Right lobe of liver (tissue), 6 donors: ENCODE results near the gene BRINP3. TPM values are rescaled to one million over a fixed set of nuclear protein-coding genes. Genes with fewer than 3 reads are reported as not detected.

Source experiments
- ATAC-seq, 4 donors: fragments of 200-7000 bp; cut with Tn5 transposase; one replicate each; pipeline ENCODE4 v1.9.1; 2020; ENCODE audit warnings: mild to moderate bottlenecking in 4 of 4, moderate library complexity in 4 of 4
- DNase-seq, 3 donors: peaks; one replicate each; pipeline ENCODE4 v3.0.0-alpha.2; 2020
- H3K27ac ChIP-seq, 3 donors: fragments of 200-600 bp; one replicate each; pipeline ENCODE4 v1.8.0; 2022
- H3K27me3 ChIP-seq, 2 donors: fragments of 200-600 bp; one replicate each; pipeline ENCODE4 v1.8.0; 2022
- H3K36me3 ChIP-seq, 4 donors: fragments of 200-600 bp; sonication (generic) in 1 of 4; one replicate each; pipeline versions ENCODE4 v1.5.1 to v1.8.0; 2017 to 2022; ENCODE audit warnings: control low read depth in 1 of 4
- H3K4me1 ChIP-seq, 4 donors: fragments of 200-600 bp; sonication (generic) in 1 of 4; one replicate each; pipeline versions ENCODE4 v1.5.1 to v1.8.0; 2017 to 2022; ENCODE audit warnings: control low read depth in 1 of 4
- H3K4me3 ChIP-seq, 3 donors: fragments of 200-600 bp; one replicate each; pipeline ENCODE4 v1.8.0; 2022
- H3K9me3 ChIP-seq, 4 donors: fragments of 200-600 bp; sonication (generic) in 1 of 4; one replicate each; pipeline versions ENCODE4 v1.5.1 to v1.8.0; 2017 to 2022; ENCODE audit warnings: control low read depth in 1 of 4
- CTCF ChIP-seq, 4 donors: fragments of 200-600 bp in 3 of 4; fragments of 450-650 bp in 1 of 4; IDR thresholded peaks; one replicate each; pipeline versions ENCODE4 v1.5.1 to v1.8.0; 2016 to 2022; ENCODE audit warnings: antibody characterized with exemption in 4 of 4, mild to moderate bottlenecking in 2 of 4
- POLR2A ChIP-seq: fragments of 450-650 bp; IDR thresholded peaks from one replicate; pipeline ENCODE4 v1.6.1; 2017; ENCODE audit warnings: antibody characterized with exemption, mild to moderate bottlenecking
- WGBS: methylation state at CpG from one replicate; pipeline ENCODE4 v1.1.6; 2018; ENCODE audit warnings: low coverage, low lambda C conversion rate; ENCODE audit not compliant: insufficient coverage; ENCODE audit errors: missing lambda C conversion rate; 5-methylcytosine and 5-hydroxymethylcytosine counted together
- intact Hi-C, 2 donors: fragments of 100-400 bp; cut with DNase I; formaldehyde crosslinking; loops; one replicate each; pipeline versions ENCODE4 v1.11.2 to v1.14.1; 2022
- total RNA-seq, 6 experiments: library from RNA; depleted of rRNA in 2 of 6; stranded (reverse); fragments of >200 nt in 2 of 6; fragmentation: NEBNext Ultra II Directional in 3 of 6; extraction: Animal tissue kit (Norgen Biotek cat#: 25700) in 3 of 6; gene quantifications; one replicate each; pipeline versions ENCODE4 v1.1.0 to v1.2.4, GENCODE V29; 2016 to 2023
- donor health status: DM: no; HTN: yes; CAD: no.
- donor health status: DM: no; HTN: no; CAD: no.
- donor health status: DM: no; HTN: no; CAD: no.
- donor health status: DM: no; HTN: yes; CAD: no.
- donor health status: DM: no; HTN: yes; CAD: no.

The BRINP3 gene
- total RNA-seq, 6 experiments from 2014 or later = not detected

DNA sequence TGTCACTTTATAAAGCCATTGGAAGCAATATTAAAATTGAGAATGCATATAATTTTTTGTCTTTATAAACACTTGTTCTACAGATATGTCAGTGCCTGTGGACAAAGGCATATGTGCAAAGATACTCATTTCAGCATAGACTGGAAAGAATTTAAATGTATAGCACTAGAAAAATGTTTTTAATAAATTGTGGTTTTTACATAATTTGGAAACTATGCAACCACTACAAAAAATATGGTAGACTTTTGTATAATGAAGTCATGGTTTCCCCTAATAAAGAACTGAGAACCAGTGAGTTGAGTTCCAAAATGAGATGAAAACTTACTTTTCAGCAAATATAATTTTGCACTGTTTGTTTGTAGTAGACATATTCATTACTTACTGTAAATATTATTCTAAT lies 48.5 kb downstream of the BRINP3 start:
- TF ChIP-seq POLR2A = no peak
- TF ChIP-seq CTCF (IDR thresholded peaks at IDR 0.05) = no peak
- intact Hi-C loops = no loop called here
- ATAC-seq = no peak
- no peaks in the 10 kb centered on the region for H3K4me1 ChIP-seq
- no peak overlapping the region for H3K4me3 ChIP-seq
- H3K36me3 ChIP-seq = no peaks in the 10 kb centered on the region
- no peaks in the 10 kb centered on the region for H3K9me3 ChIP-seq
- DNase-seq = no peak
- no peak overlapping the region for H3K27ac ChIP-seq
- no peaks in the 10 kb centered on the region for H3K27me3 ChIP-seq

- no peak for ATAC-seq
- H3K9me3 ChIP-seq = no peaks in the 10 kb centered on the region
Measured at GRCh38 chr1:190416239-190416638, 61.4 kb downstream of the BRINP3 start.

GRCh38 chr1:190413142-190413541 lies 64.5 kb downstream of the BRINP3 start:
- WGBS = 64% methylated on average over 3 of the region's 3 CpGs
- H3K4me3 ChIP-seq = no peak overlapping the region
- H3K9me3 ChIP-seq = no peaks in the 10 kb centered on the region
- ATAC-seq (no peak), DNase-seq (no peak)
- no peaks in the 10 kb centered on the region for H3K36me3 ChIP-seq
- no peaks in the 10 kb centered on the region for H3K4me1 ChIP-seq
- H3K27me3 ChIP-seq = no peaks in the 10 kb centered on the region
- intact Hi-C loops = no loop called here
- no peak overlapping the region for H3K27ac ChIP-seq
- TF ChIP-seq CTCF (IDR thresholded peaks at IDR 0.05) (no peak), POLR2A (no peak)

More at GRCh38 chr1:190416239-190416638, 61.4 kb downstream of the BRINP3 start:
- no peak for DNase-seq
- intact Hi-C loops = no loop called here
- Histone ChIP-seq H3K27ac (no peak overlapping the region), H3K4me3 (no peak overlapping the region), H3K36me3 (no peaks in the 10 kb centered on the region), H3K4me1 (no peaks in the 10 kb centered on the region), H3K27me3 (no peaks in the 10 kb centered on the region)
- TF ChIP-seq CTCF (IDR thresholded peaks at IDR 0.05) (no peak), POLR2A (no peak)
- WGBS = 89% methylated on average over 1 of the region's 1 CpG

DNA sequence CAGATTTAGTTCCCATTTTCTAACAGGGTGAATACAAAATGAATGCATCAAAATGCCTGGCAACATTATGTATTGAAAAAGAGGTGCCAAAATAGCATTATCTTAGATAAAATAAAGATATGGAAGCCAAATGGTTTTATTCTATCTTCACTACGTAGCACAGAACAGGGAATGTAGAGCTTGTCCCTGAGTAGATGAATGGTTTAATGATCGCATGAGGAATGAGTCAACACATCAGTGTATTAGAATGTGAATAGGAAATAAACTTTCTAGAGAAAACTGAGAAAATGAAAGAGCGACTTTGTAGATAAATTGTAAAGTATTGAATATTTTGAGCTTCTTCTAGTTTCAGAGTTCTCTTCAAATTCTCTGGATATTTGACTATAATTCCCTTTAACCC lies 74.3 kb downstream of the BRINP3 start:
- 47% methylated on average over 3 of the region's 3 CpGs for WGBS
- no peak for ATAC-seq
- intact Hi-C loops = no loop called here

More for the DNA sequence above, 74.3 kb downstream of the BRINP3 start:
- no peak overlapping the region for H3K27ac ChIP-seq
- TF ChIP-seq CTCF (IDR thresholded peaks at IDR 0.05) (no peak), POLR2A (no peak)
- H3K4me3 ChIP-seq = no peak overlapping the region
- no peak for DNase-seq
- no peaks in the 10 kb centered on the region for H3K4me1 ChIP-seq
- H3K9me3 ChIP-seq = no peaks in the 10 kb centered on the region
- no peaks in the 10 kb centered on the region for H3K36me3 ChIP-seq
- no peaks in the 10 kb centered on the region for H3K27me3 ChIP-seq
